NCI-H146 treated with DMSO at 0.1 percent for 48 hours (cell line): ENCODE measurements around the gene DAPK1.

ENCODE experiments used
- DNase-seq: peaks from one replicate; lab custom pipeline; 2025; ENCODE audit not compliant: unreplicated experiment; lab: John Stamatoyannopoulos, UW

The DAPK1 gene

GRCh38 chr9:87564791-87565241 is 67.1 kb downstream of the DAPK1 start:
- no peak for DNase-seq

DNA sequence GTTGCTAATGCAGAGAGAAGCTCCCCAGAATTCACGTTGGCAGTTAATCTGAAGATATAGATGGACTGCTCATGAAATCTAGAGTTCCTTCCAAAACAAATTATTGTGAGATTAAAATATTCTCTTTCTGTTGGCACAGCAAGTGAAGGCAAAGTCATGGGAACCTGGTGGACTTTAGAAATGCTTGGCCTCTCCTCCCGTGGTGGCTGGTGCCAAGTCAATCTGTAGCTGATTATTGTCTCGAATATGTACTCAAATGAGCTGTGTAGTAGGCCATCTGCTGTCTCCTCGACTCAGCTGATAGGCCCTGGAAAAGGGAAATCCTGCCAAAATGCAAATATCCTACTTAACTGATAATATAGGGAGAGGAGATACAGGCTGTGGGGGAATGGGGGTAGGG is 69.3 kb downstream of the DAPK1 start:
- no peak for DNase-seq

DNA sequence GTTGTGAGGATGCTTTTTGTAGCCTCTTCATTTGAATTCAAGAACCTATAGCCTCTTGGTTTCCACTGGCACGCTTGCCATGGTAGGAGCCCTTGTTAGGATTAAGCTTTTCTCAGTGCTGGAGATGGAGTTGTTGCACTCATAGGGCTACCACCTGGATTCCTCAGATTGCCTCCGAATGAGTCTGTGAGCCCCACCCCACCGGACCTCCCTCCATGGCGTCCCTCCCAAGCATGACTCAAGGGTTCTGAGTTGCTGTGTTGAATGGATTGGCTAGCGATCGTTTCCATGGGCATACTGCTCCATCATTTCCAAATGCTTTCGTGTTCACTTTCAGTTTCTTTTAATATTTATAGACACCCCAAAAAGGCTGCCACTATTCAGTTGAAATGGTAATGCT is 69.9 kb downstream of the DAPK1 start:
- no peak for DNase-seq

DNA sequence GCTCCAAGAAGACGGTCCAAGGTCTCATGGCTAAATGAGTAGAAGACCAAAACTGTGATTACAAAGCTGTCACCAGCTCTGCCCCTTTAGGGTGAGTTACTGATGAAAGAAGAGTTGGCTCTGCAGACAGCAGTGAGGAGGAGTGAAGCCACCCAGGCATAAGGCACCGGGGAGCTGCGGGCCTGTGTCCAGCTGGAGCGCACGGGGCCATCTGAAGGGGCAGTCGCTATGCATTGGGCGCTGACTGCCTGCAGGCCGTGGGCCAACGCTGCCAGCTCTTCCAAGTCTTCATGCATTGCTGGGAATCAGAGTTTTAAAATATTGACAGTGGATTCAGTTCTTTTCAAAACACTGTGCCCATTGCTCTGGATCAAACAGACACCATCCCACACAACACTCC is 70.3 kb downstream of the DAPK1 start:
- no peak for DNase-seq

GRCh38 chr9:87568401-87568800 is 70.7 kb downstream of the DAPK1 start:
- DNase-seq: no peak

DNA sequence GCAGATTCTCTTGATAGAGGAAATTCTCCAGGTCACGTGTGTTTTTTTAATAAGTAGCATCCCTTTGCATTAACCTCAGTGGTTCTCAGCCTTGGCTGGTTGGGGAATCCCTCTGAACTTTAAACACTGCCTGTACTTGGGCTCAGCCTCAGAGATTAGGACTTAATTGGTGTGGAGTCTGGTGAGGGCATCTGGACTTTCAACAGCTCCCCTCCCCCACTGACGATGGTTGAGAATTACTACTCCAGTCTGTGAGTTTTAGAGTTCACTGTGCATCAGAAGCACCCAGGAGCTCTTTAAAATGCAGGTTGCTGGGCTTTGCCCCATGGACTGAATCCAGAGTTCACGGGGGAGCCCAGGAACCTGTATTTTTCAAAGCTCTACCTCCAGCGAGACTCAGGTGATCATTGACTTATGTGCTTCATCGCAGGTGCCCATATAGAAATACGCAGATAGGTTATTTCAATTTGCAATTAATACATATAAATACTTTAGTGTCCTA is 71.4 kb downstream of the DAPK1 start:
- DNase-seq: no peak

DNA sequence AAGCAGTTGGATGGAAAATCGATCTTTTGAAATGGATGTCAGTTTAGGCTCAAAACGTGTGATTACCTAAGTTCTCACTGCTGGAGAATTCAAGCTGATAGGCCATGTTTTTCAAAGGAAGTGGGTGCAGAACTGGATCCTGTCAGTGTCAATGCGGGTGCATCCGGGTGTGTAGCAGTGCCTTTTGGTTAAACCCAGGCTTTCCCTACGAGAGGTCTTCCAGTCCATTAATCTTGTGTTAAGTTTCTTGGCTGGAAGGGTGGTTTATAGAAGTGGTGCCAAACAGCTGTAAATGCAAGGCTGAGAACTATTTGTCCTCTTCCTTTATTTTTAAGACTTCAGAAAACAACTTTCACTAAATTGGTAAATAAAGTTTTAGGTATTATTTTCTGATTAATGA is 71.9 kb downstream of the DAPK1 start:
- no peak for DNase-seq

GRCh38 chr9:87570000-87570908 is 72.6 kb downstream of the DAPK1 start:
- no peak for DNase-seq

DNA sequence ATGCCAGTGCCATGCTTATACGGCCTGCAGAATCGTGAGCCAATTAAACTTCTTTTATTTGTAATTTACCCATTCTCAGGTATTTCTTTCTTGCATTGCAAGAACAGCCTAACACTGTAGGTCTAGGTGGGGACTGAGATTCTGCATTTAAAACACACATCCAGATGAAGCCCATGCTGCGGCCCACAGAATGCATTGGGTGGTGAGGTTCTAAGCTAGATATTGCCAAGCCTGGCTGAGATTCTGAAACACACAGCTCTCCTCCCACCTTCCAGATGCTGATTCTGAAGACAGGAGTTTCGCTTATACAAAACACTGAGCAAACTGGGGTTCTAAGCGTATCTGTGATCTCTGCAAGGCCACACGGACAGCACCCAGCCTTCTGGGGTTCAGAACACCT is 75.1 kb downstream of the DAPK1 start:
- no peak for DNase-seq

DNA sequence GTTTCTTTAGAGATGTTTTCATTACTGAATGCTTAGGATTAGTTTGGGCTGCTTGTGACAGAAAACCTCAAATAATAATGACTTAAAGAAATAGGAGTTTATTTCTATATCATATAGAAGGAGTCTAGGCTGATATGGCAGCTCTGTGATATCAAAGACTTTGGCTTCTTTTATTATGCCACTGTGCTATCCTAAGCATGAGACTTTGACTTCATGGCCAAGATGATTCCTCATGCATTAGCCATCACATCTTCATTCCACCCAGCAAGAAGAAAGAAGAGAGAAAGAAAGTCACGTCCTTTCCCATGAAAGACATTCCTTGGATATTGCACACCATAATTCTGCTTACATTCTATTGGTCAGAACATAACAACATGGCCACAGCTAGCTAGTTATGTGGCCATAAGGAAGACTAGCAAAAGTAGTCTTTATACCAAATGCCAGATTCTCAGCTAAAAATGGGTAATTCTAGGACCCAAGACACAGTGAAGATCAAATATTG is 76.2 kb downstream of the DAPK1 start:
- DNase-seq: no peak

DNA sequence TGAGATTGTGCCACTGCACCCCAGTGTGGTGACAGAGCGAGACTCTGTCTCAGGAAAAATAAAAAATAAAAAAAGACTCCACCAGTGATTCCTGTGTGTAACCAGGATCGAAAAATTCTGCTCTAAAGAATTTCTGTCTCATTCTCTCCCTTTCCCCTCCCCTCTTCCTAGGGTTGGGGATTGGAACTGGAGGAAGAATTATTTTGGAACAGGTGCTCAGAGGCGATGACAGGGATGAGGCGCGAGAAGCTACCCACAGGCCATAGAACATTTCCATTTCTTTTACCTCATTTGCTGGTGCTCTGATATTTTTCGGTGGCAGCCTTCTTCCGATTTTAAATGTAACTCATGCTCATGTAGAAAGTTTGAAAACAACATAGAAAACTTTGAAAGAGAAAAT is 80.1 kb downstream of the DAPK1 start:
- DNase-seq: no peak

- no peak for DNase-seq
These were observed 81.0 kb downstream of the DAPK1 start for GRCh38 chr9:87578625-87579024.

- no peak for DNase-seq
These were observed 82.3 kb downstream of the DAPK1 start for GRCh38 chr9:87579781-87580541.

- DNase-seq: no peak
These were observed 83.3 kb downstream of the DAPK1 start for GRCh38 chr9:87580941-87581438.

DNA sequence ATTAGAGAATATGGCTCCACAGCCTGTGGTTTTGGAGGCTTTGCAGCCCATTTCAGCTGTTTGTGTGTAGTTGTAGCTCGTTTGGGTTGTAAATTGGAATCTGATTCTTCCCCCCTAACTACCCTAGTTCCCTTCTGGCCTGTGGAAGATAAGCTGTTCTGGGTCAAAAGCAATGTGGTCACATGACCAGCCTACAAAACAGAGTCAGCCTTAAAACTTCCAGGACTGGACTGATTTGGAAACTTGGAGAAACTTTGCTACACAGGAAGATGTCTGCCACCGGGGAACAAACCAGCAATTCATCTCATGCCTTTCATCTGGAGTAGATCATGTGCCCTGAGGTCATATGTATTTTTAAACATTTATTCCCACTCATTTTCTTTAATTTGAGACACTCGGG is 83.8 kb downstream of the DAPK1 start:
- DNase-seq: no peak

DNA sequence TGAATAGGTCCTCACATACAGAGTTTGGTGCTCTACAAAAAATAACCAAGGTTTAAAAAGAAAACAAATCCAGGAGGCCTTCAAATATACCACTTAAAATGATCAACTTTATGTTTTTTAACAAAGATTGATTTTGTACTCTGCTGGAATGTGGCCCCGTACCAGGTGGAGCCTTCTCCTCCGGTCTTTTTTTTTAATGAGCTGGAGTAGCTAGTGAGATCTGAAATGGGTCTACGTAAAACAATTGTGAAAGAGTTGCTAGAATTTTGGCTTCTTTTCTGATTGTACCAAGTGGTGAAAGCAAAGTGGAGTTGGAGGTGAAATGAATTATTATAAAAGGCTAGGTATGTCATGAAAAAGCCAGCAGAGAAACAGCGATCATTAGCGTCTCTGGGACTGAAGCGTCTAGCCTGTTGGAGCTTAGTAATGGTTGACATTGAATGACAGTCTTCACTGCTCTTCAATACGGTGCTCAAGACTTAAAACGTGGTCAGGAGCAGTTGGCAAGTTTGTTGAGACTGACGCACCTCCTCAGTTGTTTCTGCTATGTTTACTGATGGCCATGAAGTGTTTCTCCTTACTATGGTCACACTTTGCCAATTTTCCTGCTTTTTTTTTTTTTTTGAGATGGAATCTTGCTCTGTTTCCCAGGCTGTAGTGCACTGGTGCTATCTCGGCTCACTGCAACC is 84.4 kb downstream of the DAPK1 start:
- DNase-seq: no peak

DNA sequence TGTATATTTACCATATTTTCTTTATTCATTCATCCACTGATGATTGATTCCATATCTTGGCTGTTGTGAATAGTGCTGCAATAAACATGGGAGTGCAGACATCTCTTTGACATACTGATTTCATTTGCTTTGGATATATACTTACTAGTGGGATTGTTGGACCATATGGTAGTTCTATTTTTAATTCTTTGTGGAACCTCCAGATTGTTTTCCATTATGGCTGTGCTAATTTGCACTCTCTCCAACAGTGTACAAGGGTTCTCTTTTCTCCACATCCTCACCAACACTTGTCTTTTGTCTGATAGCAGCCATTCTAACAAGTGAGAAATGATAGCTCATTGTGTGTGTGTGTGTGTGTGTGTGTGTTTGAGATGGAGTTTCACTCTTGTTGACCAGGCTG is 86.7 kb downstream of the DAPK1 start:
- DNase-seq: no peak

DNA sequence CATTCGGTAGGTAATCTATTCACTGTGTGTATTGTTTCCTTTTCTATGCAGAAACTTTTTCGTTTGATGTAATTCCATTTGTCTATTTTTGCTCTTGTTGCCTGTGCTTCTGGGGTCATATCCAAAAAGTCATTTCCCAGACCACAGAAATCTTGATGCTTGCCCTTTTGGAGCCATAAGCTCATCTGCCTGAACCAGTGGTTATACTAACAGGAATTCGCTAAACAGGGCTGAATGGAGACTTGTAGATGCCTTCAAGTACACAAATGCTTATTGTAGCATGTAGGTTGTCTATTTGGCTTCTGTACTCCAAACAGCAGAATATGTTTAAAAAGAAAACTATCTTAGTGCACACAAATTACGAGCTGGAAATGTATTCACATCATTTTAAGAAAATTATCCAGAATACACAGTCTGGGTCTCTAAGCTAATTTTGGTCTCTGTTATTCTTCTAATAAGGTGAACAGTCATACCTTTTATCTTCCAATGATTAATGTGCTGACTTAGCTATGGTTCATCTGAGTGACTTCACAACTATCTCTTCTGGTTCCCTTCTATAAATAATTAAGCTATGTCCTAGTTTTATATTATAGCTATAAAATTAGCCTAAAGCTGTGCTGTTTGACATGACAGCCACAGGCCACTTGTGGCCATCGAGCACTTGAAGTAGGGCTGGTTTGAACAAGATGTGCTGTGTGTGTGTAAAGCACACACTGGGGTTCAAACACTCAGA is 87.6 kb downstream of the DAPK1 start:
- DNase-seq: no peak

DNA sequence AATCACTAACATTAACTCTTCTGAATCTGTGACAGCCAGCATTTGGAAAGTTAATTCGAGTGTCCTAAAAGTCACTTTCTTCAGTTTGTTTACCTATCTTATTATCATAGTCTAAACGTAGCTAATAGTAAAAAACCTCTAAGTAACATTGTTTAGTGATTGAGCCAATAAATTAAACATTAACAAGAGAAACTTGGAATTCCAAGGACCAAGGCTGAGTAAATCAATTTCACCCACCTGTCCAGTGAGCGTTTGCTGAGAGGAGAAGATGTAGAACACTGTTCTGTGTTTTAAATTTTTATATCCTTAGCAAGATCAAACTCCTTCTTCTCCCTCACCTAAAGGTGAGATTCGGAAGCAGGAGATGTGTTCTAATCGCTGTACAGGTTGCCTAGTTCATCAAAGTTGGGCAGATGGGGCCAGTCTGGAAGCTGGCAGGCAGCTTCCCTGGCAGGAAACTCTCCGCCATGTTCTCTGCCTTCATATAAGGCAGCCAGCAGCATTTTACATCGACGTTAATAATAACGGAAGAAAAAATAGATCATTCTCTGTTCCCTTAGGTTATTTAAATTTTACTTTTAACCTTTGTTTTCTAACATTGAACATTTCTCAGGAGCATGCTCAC is 89.2 kb downstream of the DAPK1 start:
- DNase-seq: no peak

DNA sequence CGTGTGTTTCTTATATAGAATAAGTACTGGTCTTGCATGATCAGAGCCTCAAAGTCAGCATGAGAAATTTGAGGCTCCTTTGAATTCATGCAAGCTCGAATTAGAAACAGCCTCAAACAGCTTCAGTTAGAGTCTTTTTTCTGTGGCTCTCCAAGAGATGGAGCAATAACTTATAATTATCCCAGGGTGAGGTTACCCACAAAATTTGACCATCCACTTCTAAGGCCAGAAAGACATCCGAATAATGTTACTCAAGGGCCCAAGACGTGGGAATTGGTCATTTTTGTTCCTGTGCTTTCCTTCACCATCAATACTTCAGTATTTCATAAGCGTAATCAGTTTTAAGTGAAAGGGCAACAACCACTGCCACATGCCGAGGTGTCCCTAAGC is 89.7 kb downstream of the DAPK1 start:
- DNase-seq: no peak
